Neural progenitor cell (in vitro differentiated cells): ENCODE measurements around the gene AGAP3.

Source experiments
- EZH2 ChIP-seq: fragments of 200-600 bp; sonication (generic); IDR thresholded peaks from 2 replicates; pipeline ENCODE4 v1.6.1; 2017; ENCODE audit warnings: antibody characterized with exemption, mild to moderate bottlenecking, moderate library complexity
- TF ChIP-seq, protein P1 (sequence below): fragments of 200-600 bp; sonication (generic); IDR thresholded peaks from 2 replicates; pipeline ENCODE4 v1.5.1; 2017; ENCODE audit warnings: antibody characterized with exemption, mild to moderate bottlenecking

GRCh38 chr7:151119902-151120301, 33.6 kb downstream of the AGAP3 start:
- no peak for TF ChIP-seq EZH2
- TF ChIP-seq, protein P1, sequence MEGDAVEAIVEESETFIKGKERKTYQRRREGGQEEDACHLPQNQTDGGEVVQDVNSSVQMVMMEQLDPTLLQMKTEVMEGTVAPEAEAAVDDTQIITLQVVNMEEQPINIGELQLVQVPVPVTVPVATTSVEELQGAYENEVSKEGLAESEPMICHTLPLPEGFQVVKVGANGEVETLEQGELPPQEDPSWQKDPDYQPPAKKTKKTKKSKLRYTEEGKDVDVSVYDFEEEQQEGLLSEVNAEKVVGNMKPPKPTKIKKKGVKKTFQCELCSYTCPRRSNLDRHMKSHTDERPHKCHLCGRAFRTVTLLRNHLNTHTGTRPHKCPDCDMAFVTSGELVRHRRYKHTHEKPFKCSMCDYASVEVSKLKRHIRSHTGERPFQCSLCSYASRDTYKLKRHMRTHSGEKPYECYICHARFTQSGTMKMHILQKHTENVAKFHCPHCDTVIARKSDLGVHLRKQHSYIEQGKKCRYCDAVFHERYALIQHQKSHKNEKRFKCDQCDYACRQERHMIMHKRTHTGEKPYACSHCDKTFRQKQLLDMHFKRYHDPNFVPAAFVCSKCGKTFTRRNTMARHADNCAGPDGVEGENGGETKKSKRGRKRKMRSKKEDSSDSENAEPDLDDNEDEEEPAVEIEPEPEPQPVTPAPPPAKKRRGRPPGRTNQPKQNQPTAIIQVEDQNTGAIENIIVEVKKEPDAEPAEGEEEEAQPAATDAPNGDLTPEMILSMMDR: no peak
